ENCODE data around the gene PANK1. TPM values are rescaled to one million over a fixed set of nuclear protein-coding genes. Genes with fewer than 3 reads are reported as not detected.

Gene PANK1
- total RNA-seq, 2 experiments from 2014 or later: 12.1 to 16.1 TPM

GRCh38 chr10:89590326-89590725 is 54.7 kb downstream of the PANK1 start:
- Histone ChIP-seq H3K4me1 (ENCODE audit: insufficient read depth, low read length, poor library complexity, severe bottlenecking) (no peaks in the 10 kb centered on the region), H3K36me3 (ENCODE audit: insufficient read depth, low read length) (peaks cover 29% of the 10 kb centered on the region), H3K4me2 (ENCODE audit: low read length) (no peak overlapping the region), H3K27ac (ENCODE audit: low read depth, low read length, poor library complexity, severe bottlenecking) (no peak overlapping the region), H3K9me3 (ENCODE audit: low read length) (no peaks in the 10 kb centered on the region), H3K9me2 (ENCODE audit: insufficient read depth, low read length) (no peaks in the 10 kb centered on the region), H3K4me3 (ENCODE audit: low read depth, low read length, poor library complexity, severe bottlenecking) (no peak overlapping the region), H3K79me2 (ENCODE audit: insufficient read depth, low read depth, low read length) (no peaks in the 10 kb centered on the region), H4K20me1 (ENCODE audit: insufficient read depth, low read length) (no peaks in the 10 kb centered on the region), H2AFZ (ENCODE audit: low read length) (no peak overlapping the region)
- no TSS peak for BruUV-seq (replicated peaks)
- ChIA-PET POLR2A (no interaction called here), CTCF (ENCODE audit: unreplicated experiment) (no interaction called here)
- DNase-seq (ENCODE audit: low spot score): no peak
- intact Hi-C loops (cut with micrococcal nuclease; ENCODE audit: unreplicated experiment): no loop called here
- no peak for TF ChIP-seq EZH2phosphoT487 (IDR thresholded peaks at IDR 0.05; ENCODE audit: borderline replicate concordance, low read depth, low read length)
- no peak for TF ChIP-seq CTCF (conservative IDR thresholded peaks at IDR 0.05; ENCODE audit: low read length)

DNA sequence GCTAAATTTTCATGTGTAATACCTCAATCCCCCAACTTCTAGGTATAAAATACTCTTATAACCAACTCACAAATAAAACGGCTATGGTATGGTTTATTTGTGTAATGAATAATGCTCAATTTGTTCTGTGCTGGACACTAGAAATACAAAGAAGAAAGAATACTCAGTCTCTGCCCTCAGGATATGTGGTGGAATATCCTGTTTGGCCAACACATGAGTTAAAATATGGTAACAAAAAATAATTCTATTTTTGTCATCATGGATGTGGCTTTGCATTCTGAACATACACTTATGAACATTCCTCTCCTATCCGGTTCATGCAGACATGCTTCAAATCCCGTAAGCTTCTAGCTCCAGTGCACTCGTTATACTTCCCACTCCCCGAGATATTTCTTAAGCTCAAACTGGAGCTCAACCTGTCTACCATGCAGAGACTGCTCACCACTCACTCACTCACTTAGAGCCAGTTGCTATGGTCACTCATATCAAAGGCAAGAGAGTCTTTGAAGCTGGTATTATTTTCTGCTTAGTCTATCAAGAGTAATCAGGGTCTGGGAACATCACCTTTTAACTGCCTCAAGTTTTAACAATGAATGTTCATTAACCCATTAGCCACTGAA is 55.8 kb downstream of the PANK1 start:
- Histone ChIP-seq H3K4me3 (ENCODE audit: low read depth, low read length, poor library complexity, severe bottlenecking) (no peak overlapping the region), H3K4me2 (ENCODE audit: low read length) (no peak overlapping the region), H3K27ac (ENCODE audit: low read depth, low read length, poor library complexity, severe bottlenecking) (no peak overlapping the region), H3K9me3 (ENCODE audit: low read length) (no peaks in the 10 kb centered on the region), H2AFZ (ENCODE audit: low read length) (no peak overlapping the region), H3K36me3 (ENCODE audit: insufficient read depth, low read length) (peaks cover 29% of the 10 kb centered on the region), H3K79me2 (ENCODE audit: insufficient read depth, low read depth, low read length) (no peaks in the 10 kb centered on the region), H3K4me1 (ENCODE audit: insufficient read depth, low read length, poor library complexity, severe bottlenecking) (no peaks in the 10 kb centered on the region), H3K9me2 (ENCODE audit: insufficient read depth, low read length) (no peaks in the 10 kb centered on the region), H4K20me1 (ENCODE audit: insufficient read depth, low read length) (no peaks in the 10 kb centered on the region)
- ChIA-PET CTCF (ENCODE audit: unreplicated experiment) (no interaction called here), POLR2A (interaction anchor here (1.1 kb wide), 1 partner anchor 9 kb away, joined by 3 read pairs; no protein-coding TSS in a partner anchor)
- intact Hi-C loops (cut with micrococcal nuclease; ENCODE audit: unreplicated experiment): no loop called here
- no peak for DNase-seq (ENCODE audit: low spot score)
- TF ChIP-seq EZH2phosphoT487 (IDR thresholded peaks at IDR 0.05; ENCODE audit: borderline replicate concordance, low read depth, low read length): no peak
- BruUV-seq (replicated peaks): no TSS peak

- BruUV-seq (replicated peaks): no TSS peak
- Histone ChIP-seq H3K4me3 (ENCODE audit: low read depth, low read length, poor library complexity, severe bottlenecking) (no peak overlapping the region), H3K9me2 (ENCODE audit: insufficient read depth, low read length) (no peaks in the 10 kb centered on the region), H3K79me2 (ENCODE audit: insufficient read depth, low read depth, low read length) (no peaks in the 10 kb centered on the region), H2AFZ (ENCODE audit: low read length) (no peak overlapping the region), H3K36me3 (ENCODE audit: insufficient read depth, low read length) (peaks cover 29% of the 10 kb centered on the region), H3K4me2 (ENCODE audit: low read length) (no peak overlapping the region), H3K27ac (ENCODE audit: low read depth, low read length, poor library complexity, severe bottlenecking) (no peak overlapping the region), H3K4me1 (ENCODE audit: insufficient read depth, low read length, poor library complexity, severe bottlenecking) (no peaks in the 10 kb centered on the region), H3K9me3 (ENCODE audit: low read length) (no peaks in the 10 kb centered on the region), H4K20me1 (ENCODE audit: insufficient read depth, low read length) (no peaks in the 10 kb centered on the region)
- CTCF ChIA-PET (ENCODE audit: unreplicated experiment): no interaction called here
- no peak for DNase-seq (ENCODE audit: low spot score)
- intact Hi-C loops (cut with micrococcal nuclease; ENCODE audit: unreplicated experiment): no loop called here
- POLR2A ChIA-PET: interaction anchor here (1.1 kb wide), 2 partner anchors 9 to 338 kb away, joined by 3 to 4 read pairs; no protein-coding TSS in a partner anchor
- no peak for TF ChIP-seq EZH2phosphoT487 (IDR thresholded peaks at IDR 0.05; ENCODE audit: borderline replicate concordance, low read depth, low read length)
- no peak for TF ChIP-seq CTCF (conservative IDR thresholded peaks at IDR 0.05; ENCODE audit: low read length)
These were observed 56.4 kb downstream of the PANK1 start for GRCh38 chr10:89588671-89589070.
